GM19328 (cell line): ENCODE results near the gene HMGB2.

ENCODE experiments used
- ATAC-seq: cut with Tn5 transposase; IDR thresholded peaks from one replicate; pipeline ENCODE4 v1.9.1; 2021; ENCODE audit warnings: mild to moderate bottlenecking, moderate library complexity; ENCODE audit not compliant: unreplicated experiment

Gene HMGB2

GRCh38 chr4:173334891-173335752 lies 964 bp upstream of the HMGB2 start:
- peak; percentile 27 for ATAC-seq

GRCh38 chr4:173333658-173334084 lies 487 bp downstream of the HMGB2 start:
- ATAC-seq = no peak

- no peak for ATAC-seq
Measured at GRCh38 chr4:173332963-173333657, 1.0 kb downstream of the HMGB2 start.

- ATAC-seq = no peak
Measured at GRCh38 chr4:173332021-173332487, 2.1 kb downstream of the HMGB2 start.

- ATAC-seq = no peak
Measured at GRCh38 chr4:173330590-173330989, 3.6 kb downstream of the HMGB2 start.

GRCh38 chr4:173328236-173328901 lies 5.8 kb downstream of the HMGB2 start:
- no peak for ATAC-seq

- ATAC-seq = no peak
Measured at GRCh38 chr4:173325007-173325736, 9.0 kb downstream of the HMGB2 start.

GRCh38 chr4:173319696-173320095 lies 14.5 kb downstream of the HMGB2 start:
- ATAC-seq = no peak

GRCh38 chr4:173318648-173319211 lies 15.4 kb downstream of the HMGB2 start:
- no peak for ATAC-seq

GRCh38 chr4:173318240-173318639 lies 15.9 kb downstream of the HMGB2 start:
- ATAC-seq = no peak

GRCh38 chr4:173317004-173317403 lies 17.2 kb downstream of the HMGB2 start:
- no peak for ATAC-seq

GRCh38 chr4:173316060-173316459 lies 18.1 kb downstream of the HMGB2 start:
- ATAC-seq = no peak

GRCh38 chr4:173314715-173315114 lies 19.4 kb downstream of the HMGB2 start:
- ATAC-seq = no peak

GRCh38 chr4:173311368-173311767 lies 22.8 kb downstream of the HMGB2 start:
- ATAC-seq = no peak

- ATAC-seq = no peak
Measured at GRCh38 chr4:173307778-173308177, 26.4 kb downstream of the HMGB2 start.

- ATAC-seq = no peak
Measured at GRCh38 chr4:173301518-173302201, 32.5 kb downstream of the HMGB2 start.

GRCh38 chr4:173294444-173294843 lies 39.7 kb downstream of the HMGB2 start:
- ATAC-seq = no peak

GRCh38 chr4:173293663-173294062 lies 40.5 kb downstream of the HMGB2 start:
- ATAC-seq = no peak

GRCh38 chr4:173291899-173292298 lies 42.3 kb downstream of the HMGB2 start:
- no peak for ATAC-seq

- ATAC-seq = no peak
Measured at GRCh38 chr4:173289353-173289727, 44.8 kb downstream of the HMGB2 start.
